Panc1 (cell line): ENCODE results near the gene DNER.

Experiments used
- POLR2AphosphoS5 ChIP-seq: IDR thresholded peaks from 2 replicates; pipeline ENCODE4 v1.6.1; 2012; ENCODE audit warnings: mild to moderate bottlenecking, low read depth, low read length, moderate library complexity
- TCF7L2 ChIP-seq: IDR thresholded peaks from 2 replicates; pipeline ENCODE4 v1.6.1; 2011; ENCODE audit warnings: mild to moderate bottlenecking, low read depth, low read length, inconsistent platforms
- TF ChIP-seq, protein P1 (sequence below): fragments of 450-650 bp; IDR thresholded peaks from 2 replicates; pipeline ENCODE4 v1.5.1; 2017; ENCODE audit warnings: mild to moderate bottlenecking

DNA sequence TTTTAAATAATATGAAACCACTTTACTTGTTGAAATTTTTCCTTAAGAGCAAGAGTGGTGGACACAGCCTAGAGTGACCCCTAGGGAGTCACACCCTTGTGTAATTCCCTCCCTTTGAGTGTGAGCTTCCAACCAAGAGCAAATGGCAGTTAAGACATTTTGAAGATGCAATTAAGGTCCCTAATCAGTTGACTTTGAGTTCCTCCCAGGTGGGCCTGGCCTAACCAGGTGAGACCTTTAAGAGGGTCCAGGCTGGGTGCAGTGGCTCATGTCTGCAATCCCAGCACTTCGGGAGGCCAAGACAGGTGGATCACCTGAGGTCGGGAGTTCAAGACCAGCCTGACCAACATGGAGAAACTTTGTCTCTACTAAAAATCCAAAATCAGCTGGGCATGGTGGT lies 299.7 kb downstream of the DNER start:
- TF ChIP-seq TCF7L2: no peak
- no peak for TF ChIP-seq POLR2AphosphoS5
- TF ChIP-seq, protein P1, sequence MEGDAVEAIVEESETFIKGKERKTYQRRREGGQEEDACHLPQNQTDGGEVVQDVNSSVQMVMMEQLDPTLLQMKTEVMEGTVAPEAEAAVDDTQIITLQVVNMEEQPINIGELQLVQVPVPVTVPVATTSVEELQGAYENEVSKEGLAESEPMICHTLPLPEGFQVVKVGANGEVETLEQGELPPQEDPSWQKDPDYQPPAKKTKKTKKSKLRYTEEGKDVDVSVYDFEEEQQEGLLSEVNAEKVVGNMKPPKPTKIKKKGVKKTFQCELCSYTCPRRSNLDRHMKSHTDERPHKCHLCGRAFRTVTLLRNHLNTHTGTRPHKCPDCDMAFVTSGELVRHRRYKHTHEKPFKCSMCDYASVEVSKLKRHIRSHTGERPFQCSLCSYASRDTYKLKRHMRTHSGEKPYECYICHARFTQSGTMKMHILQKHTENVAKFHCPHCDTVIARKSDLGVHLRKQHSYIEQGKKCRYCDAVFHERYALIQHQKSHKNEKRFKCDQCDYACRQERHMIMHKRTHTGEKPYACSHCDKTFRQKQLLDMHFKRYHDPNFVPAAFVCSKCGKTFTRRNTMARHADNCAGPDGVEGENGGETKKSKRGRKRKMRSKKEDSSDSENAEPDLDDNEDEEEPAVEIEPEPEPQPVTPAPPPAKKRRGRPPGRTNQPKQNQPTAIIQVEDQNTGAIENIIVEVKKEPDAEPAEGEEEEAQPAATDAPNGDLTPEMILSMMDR: no peak
